Parathyroid adenoma (tissue), 2 donors: ENCODE data around the gene ARHGAP36.

Experiments used
- H2AFZ ChIP-seq: fragments of 300-600 bp; sonication (generic); one replicate; pipeline ENCODE4 v1.7.0; 2017; ENCODE audit warnings: antibody characterized with exemption, mild to moderate bottlenecking
- H3K27ac ChIP-seq: fragments of 300-600 bp; sonication (generic); one replicate; pipeline ENCODE4 v1.7.0; 2017
- H3K27me3 ChIP-seq: fragments of 300-600 bp; sonication (generic); one replicate; pipeline ENCODE4 v1.7.0; 2017; ENCODE audit warnings: low read length; ENCODE audit not compliant: control insufficient read depth, insufficient read depth
- H3K36me3 ChIP-seq: fragments of 300-600 bp; sonication (generic); one replicate; pipeline ENCODE4 v1.7.0; 2017; ENCODE audit warnings: low read length; ENCODE audit not compliant: control insufficient read depth, insufficient read depth
- H3K4me1 ChIP-seq: fragments of 300-600 bp; sonication (generic); one replicate; pipeline ENCODE4 v1.7.0; 2017; ENCODE audit warnings: control low read depth
- H3K4me2 ChIP-seq: fragments of 300-600 bp; sonication (generic); one replicate; pipeline ENCODE4 v1.7.0; 2017; ENCODE audit warnings: low read length
- H3K4me3 ChIP-seq: fragments of 300-600 bp; sonication (generic); one replicate; pipeline ENCODE4 v1.7.0; 2017; ENCODE audit warnings: low read depth, low read length
- H3K79me2 ChIP-seq: fragments of 300-600 bp; sonication (generic); one replicate; pipeline ENCODE4 v1.7.0; 2017; ENCODE audit warnings: control low read depth
- H3K9ac ChIP-seq: fragments of 300-600 bp; sonication (generic); one replicate; pipeline ENCODE4 v1.7.0; 2017; ENCODE audit warnings: mild to moderate bottlenecking
- H3K9me3 ChIP-seq: fragments of 300-600 bp; sonication (generic); one replicate; pipeline ENCODE4 v1.7.0; 2017; ENCODE audit warnings: low read length; ENCODE audit not compliant: control insufficient read depth
- CTCF ChIP-seq: fragments of 300-600 bp; sonication (generic); IDR thresholded peaks from one replicate; pipeline ENCODE4 v1.7.0; 2017; ENCODE audit warnings: antibody characterized with exemption, mild to moderate bottlenecking
- donor health status: primary hyperparathyroidism.

The ARHGAP36 gene

GRCh38 chrX:131047180-131047579, 11.0 kb upstream of the ARHGAP36 start:
- Histone ChIP-seq H3K4me3 (no peak overlapping the region), H3K27ac (no peak overlapping the region), H2AFZ (no peak overlapping the region), H3K4me1 (no peaks in the 10 kb centered on the region), H3K9me3 (no peaks in the 10 kb centered on the region), H3K79me2 (no peaks in the 10 kb centered on the region), H3K9ac (no peak overlapping the region), H3K27me3 (no peaks in the 10 kb centered on the region), H3K4me2 (no peak overlapping the region), H3K36me3 (no peaks in the 10 kb centered on the region)
- TF ChIP-seq CTCF, result no peak

- Histone ChIP-seq H3K9ac (no peak overlapping the region), H3K27ac (no peak overlapping the region), H2AFZ (no peak overlapping the region), H3K36me3 (no peaks in the 10 kb centered on the region), H3K4me1 (no peaks in the 10 kb centered on the region), H3K9me3 (no peaks in the 10 kb centered on the region), H3K4me2 (no peak overlapping the region), H3K79me2 (no peaks in the 10 kb centered on the region), H3K4me3 (no peak overlapping the region), H3K27me3 (no peaks in the 10 kb centered on the region)
- TF ChIP-seq CTCF, result no peak
Measured at GRCh38 chrX:131053076-131053475, 5.1 kb upstream of the ARHGAP36 start.

- H3K4me1 ChIP-seq, result no peaks in the 10 kb centered on the region
- TF ChIP-seq CTCF, result no peak
- H3K27ac ChIP-seq, result no peak overlapping the region
- no peaks in the 10 kb centered on the region for H3K9me3 ChIP-seq
- H3K4me2 ChIP-seq, result no peak overlapping the region
- no peak overlapping the region for H3K9ac ChIP-seq
- no peak overlapping the region for H3K4me3 ChIP-seq
- H3K79me2 ChIP-seq, result no peaks in the 10 kb centered on the region
- H3K27me3 ChIP-seq, result no peaks in the 10 kb centered on the region
- H3K36me3 ChIP-seq, result no peaks in the 10 kb centered on the region
- H2AFZ ChIP-seq, result no peak overlapping the region
Measured at GRCh38 chrX:131054906-131055305, 3.2 kb upstream of the ARHGAP36 start.

GRCh38 chrX:131057706-131058105, 440 bp upstream of the ARHGAP36 start:
- Histone ChIP-seq H3K9ac (no peak overlapping the region), H3K9me3 (no peaks in the 10 kb centered on the region), H3K36me3 (no peaks in the 10 kb centered on the region), H2AFZ (no peak overlapping the region), H3K27ac (no peak overlapping the region), H3K79me2 (no peaks in the 10 kb centered on the region), H3K27me3 (no peaks in the 10 kb centered on the region), H3K4me1 (no peaks in the 10 kb centered on the region), H3K4me2 (no peak overlapping the region), H3K4me3 (no peak overlapping the region)
- TF ChIP-seq CTCF, result no peak

GRCh38 chrX:131059246-131059645, 1.1 kb downstream of the ARHGAP36 start:
- Histone ChIP-seq H3K79me2 (no peaks in the 10 kb centered on the region), H3K27ac (no peak overlapping the region), H3K4me2 (no peak overlapping the region), H3K36me3 (no peaks in the 10 kb centered on the region), H3K27me3 (no peaks in the 10 kb centered on the region), H3K9ac (no peak overlapping the region), H3K4me1 (no peaks in the 10 kb centered on the region), H2AFZ (no peak overlapping the region), H3K4me3 (no peak overlapping the region), H3K9me3 (no peaks in the 10 kb centered on the region)
- TF ChIP-seq CTCF, result no peak
